NCI-H2196 treated with DMSO at 0.1 percent for 48 hours (cell line): ENCODE measurements around the gene B4GALT7.

Experiments used
- DNase-seq: peaks from one replicate; lab custom pipeline; 2025; ENCODE audit not compliant: unreplicated experiment; lab: John Stamatoyannopoulos, UW

Gene B4GALT7

GRCh38 chr5:177592905-177593304 is 7.0 kb upstream of the B4GALT7 start:
- no peak for DNase-seq

DNA sequence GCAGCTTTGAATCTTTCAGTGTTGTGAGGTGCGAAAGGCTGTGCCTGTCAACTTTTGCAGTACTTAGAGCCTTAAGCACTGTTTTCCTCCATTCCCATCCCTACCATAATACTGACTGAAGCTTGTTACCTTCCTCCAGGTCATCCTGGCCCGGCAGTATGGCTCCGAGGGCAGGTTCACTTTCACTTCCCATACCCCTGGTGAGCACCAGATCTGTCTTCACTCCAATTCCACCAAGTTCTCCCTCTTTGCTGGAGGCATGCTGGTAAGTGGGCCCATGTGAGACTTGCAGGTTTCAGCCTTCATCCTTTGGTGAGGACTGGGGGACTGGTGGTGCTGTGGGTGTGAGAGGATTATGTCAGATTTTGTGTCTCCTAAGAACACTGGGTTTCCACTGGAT is 6.4 kb upstream of the B4GALT7 start:
- no peak for DNase-seq

GRCh38 chr5:177594071-177594470 is 5.9 kb upstream of the B4GALT7 start:
- DNase-seq = no peak

DNA sequence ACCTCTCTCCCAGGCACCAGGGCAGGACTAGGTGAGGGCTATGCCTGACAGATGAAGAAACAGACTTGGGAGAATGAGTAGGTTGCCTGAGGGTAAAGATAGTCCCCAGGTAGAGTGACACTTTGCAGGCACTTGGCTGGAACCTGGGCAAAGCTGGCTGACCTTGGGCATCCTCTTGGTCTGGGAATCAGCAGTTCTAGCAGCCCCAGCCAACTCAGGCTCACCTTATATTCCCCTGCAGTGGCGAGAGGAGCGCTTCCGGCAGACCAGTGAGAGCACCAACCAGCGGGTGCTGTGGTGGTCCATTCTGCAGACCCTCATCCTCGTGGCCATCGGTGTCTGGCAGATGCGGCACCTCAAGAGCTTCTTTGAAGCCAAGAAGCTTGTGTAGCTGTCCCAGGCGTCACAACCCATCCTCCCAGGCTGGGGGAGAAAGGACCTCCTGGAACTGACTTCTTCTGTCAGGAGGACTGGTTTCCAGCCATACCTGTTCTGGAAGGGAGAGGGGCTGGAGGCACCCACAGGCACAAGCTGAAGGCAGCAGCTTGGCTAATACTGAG is 4.8 kb upstream of the B4GALT7 start:
- no peak for DNase-seq

DNA sequence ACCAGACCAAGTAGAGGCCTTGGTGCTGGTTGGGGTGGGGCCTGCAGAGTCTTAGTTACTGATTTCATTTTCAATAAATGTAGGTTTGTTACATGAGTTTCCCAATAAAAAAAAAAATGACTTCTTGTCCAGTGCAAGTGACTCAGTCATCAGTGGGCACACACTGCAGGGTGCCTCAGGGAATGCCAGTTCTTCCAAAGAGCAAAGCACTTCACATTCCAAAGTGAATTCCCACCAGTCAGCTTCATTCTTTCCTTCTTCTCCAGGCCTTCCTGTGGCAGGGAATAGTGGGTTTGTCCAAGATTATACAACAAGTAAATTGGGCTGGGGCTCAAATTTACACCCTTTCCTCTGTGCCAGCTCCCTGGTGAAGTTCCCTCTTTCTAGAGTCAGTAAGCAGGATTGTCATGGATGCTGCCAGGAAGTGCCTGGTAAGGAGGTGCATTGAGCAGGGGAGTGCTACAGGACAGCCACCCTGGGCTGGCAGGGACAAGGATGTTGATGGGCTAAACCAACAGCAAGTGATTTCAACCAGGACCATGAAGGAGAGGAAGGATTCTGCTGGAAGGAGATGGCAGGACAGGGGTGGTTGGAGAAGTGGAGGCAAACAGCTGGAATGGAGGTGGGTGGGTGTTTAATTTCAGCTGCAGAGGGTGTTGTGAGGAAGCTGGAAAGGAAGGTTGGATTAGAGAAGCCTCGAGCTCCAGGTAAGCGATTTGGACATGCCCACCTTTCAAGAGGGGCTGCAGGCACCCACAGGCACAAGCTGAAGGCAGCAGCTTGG is 3.7 kb upstream of the B4GALT7 start:
- DNase-seq = no peak

- no peak for DNase-seq
Observed at GRCh38 chr5:177596775-177597238, 3.1 kb upstream of the B4GALT7 start.

GRCh38 chr5:177598477-177598876 is 1.5 kb upstream of the B4GALT7 start:
- DNase-seq = no peak

GRCh38 chr5:177600508-177601018 is 631 bp downstream of the B4GALT7 start:
- DNase-seq = no peak

GRCh38 chr5:177601126-177601525 is 1.2 kb downstream of the B4GALT7 start:
- DNase-seq = no peak

- no peak for DNase-seq
Observed at GRCh38 chr5:177601577-177602457, 1.9 kb downstream of the B4GALT7 start.

DNA sequence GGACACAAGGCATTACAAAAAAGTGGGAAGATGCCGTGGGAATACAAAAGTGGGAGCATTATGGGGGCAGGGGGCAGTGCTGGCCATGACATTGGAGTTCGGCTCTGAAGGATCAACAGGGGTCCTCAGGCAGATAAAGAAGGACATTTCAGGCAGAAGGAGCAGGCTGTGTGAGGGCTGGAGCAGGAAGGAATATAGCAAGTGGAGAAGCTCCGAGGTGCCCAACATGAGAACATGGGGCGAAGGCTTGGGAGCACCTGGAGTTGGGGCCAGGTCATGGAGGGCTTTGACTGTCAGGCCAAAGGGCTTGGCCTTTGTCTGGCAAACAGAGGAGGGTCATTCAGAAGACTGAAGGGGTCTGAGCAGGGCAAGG is 2.5 kb downstream of the B4GALT7 start:
- no peak for DNase-seq

GRCh38 chr5:177603631-177604030 is 3.7 kb downstream of the B4GALT7 start:
- DNase-seq = no peak

GRCh38 chr5:177604116-177604521 is 4.2 kb downstream of the B4GALT7 start:
- no peak for DNase-seq

DNA sequence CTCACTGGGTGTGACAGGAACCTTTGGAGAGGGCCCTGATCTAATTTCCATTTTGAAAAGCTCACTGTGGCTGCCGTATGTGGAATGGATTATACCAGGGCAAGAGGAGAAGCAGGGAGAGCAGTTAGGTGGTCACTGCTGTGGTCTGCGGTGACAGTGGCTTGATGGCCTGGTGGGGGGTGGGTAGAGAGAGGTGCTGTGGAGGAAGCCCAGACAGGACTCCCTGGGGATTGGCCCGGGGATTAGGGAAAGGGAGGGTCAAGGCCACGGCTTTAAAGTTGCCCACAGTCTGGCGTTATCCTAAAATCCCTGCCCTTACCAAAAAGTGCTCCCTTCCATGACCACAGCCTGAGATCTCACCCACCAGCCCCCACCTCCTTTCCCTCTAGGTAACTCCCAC is 4.7 kb downstream of the B4GALT7 start:
- DNase-seq = no peak

GRCh38 chr5:177605078-177605477 is 5.1 kb downstream of the B4GALT7 start:
- no peak for DNase-seq

DNA sequence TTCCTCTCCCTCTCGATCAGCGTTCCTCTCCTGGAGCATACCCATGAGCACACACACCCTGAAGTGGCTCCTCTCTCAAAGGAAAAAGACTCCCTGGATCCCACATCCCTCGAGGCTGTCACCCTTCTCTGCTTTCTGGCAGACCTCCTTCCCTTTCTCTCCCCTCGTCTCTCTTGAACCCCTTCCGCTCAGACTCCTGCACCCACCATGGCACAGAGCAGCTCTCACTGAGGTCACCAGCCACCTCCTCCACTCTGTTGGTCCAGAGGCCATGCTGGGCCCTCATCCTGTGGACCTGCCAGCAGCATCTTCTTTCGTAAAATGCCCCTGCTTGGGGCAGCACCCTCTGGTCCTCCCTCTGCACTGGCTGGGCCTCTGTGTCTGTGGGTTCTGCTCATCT is 5.7 kb downstream of the B4GALT7 start:
- no peak for DNase-seq

GRCh38 chr5:177606071-177607051 is 6.4 kb downstream of the B4GALT7 start:
- DNase-seq = no peak

GRCh38 chr5:177607115-177607451 is 7.2 kb downstream of the B4GALT7 start:
- DNase-seq = no peak

- peak; percentile 75 for DNase-seq
Observed at GRCh38 chr5:177607452-177608192, 7.7 kb downstream of the B4GALT7 start.
